Smooth muscle cell (in vitro differentiated cells): ENCODE data around the gene LPP. TPM values are rescaled to one million over a fixed set of nuclear protein-coding genes. Genes with fewer than 3 reads are reported as not detected.

ENCODE experiments used
- DNase-seq: peaks from one replicate; lab custom pipeline; 2025; ENCODE audit not compliant: unreplicated experiment; lab: John Stamatoyannopoulos, UW
- H2AFZ ChIP-seq: fragments of 200-600 bp; sonication (generic); 2 replicates; pipeline ENCODE4 v1.6.0; 2016; ENCODE audit warnings: antibody characterized with exemption, low read depth, mild to moderate bottlenecking
- H3F3A ChIP-seq: fragments of 200-600 bp; sonication (generic); 2 replicates; pipeline ENCODE4 v1.6.0; 2017; ENCODE audit warnings: antibody characterized with exemption, low read depth
- H3K27ac ChIP-seq: fragments of 200-600 bp; sonication (generic); 2 replicates; pipeline ENCODE4 v1.5.1; 2016; ENCODE audit warnings: low read depth, mild to moderate bottlenecking
- H3K27me3 ChIP-seq: fragments of 200-600 bp; sonication (generic); 2 replicates; pipeline ENCODE4 v1.6.1; 2016; ENCODE audit warnings: low read depth, mild to moderate bottlenecking
- H3K36me3 ChIP-seq: fragments of 200-600 bp; sonication (generic); 2 replicates; pipeline ENCODE4 v1.5.1; 2016; ENCODE audit warnings: low read depth
- H3K4me1 ChIP-seq: fragments of 200-600 bp; sonication (generic); 2 replicates; pipeline ENCODE4 v1.5.1; 2016; ENCODE audit warnings: low read depth
- H3K4me2 ChIP-seq: fragments of 200-600 bp; sonication (generic); 2 replicates; pipeline ENCODE4 v1.6.0; 2016; ENCODE audit warnings: mild to moderate bottlenecking
- H3K4me3 ChIP-seq: fragments of 200-600 bp; sonication (generic); 2 replicates; pipeline ENCODE4 v1.5.1; 2016; ENCODE audit warnings: mild to moderate bottlenecking
- H3K79me2 ChIP-seq: fragments of 200-600 bp; sonication (generic); 2 replicates; pipeline ENCODE4 v1.6.0; 2016; ENCODE audit warnings: low read depth, mild to moderate bottlenecking
- H3K9ac ChIP-seq: fragments of 200-600 bp; sonication (generic); 2 replicates; pipeline ENCODE4 v1.6.0; 2016; ENCODE audit warnings: low read depth
- H3K9me3 ChIP-seq: fragments of 200-600 bp; sonication (generic); replicated peaks from 2 replicates; pipeline ENCODE4 v1.5.1; 2016; ENCODE audit warnings: low read depth
- H4K20me1 ChIP-seq: fragments of 200-600 bp; sonication (generic); 2 replicates; pipeline ENCODE4 v1.6.0; 2016; ENCODE audit warnings: low read depth
- WGBS: methylation state at CpG from one replicate; pipeline ENCODE4 v1.1.7; 2016; ENCODE audit warnings: low lambda C conversion rate; 5-methylcytosine and 5-hydroxymethylcytosine counted together
- polyA plus RNA-seq: library from polyadenylated mRNA; unstranded; fragments of >200 nt; fragmentation: Nextera tagmentation; extraction: Ambion mirVana; gene quantifications from 2 replicates; pipeline ENCODE4 v1.2.1, GENCODE V29; 2016
- total RNA-seq: library from RNA; depleted of rRNA; stranded (reverse); fragments of >200 nt; gene quantifications from 2 replicates; pipeline ENCODE4 v1.2.3, GENCODE V29; 2014
- TF ChIP-seq, protein P1 (sequence below): fragments of 200-600 bp; sonication (generic); IDR thresholded peaks from 2 replicates; pipeline ENCODE4 v1.5.1; 2017; ENCODE audit warnings: borderline replicate concordance, mild to moderate bottlenecking, antibody characterized with exemption; ENCODE audit not compliant: insufficient read depth, poor library complexity, severe bottlenecking

LPP gene
- total and polyA plus RNA-seq, 2 experiments from 2014 or later = 42.3 to 128 TPM

DNA sequence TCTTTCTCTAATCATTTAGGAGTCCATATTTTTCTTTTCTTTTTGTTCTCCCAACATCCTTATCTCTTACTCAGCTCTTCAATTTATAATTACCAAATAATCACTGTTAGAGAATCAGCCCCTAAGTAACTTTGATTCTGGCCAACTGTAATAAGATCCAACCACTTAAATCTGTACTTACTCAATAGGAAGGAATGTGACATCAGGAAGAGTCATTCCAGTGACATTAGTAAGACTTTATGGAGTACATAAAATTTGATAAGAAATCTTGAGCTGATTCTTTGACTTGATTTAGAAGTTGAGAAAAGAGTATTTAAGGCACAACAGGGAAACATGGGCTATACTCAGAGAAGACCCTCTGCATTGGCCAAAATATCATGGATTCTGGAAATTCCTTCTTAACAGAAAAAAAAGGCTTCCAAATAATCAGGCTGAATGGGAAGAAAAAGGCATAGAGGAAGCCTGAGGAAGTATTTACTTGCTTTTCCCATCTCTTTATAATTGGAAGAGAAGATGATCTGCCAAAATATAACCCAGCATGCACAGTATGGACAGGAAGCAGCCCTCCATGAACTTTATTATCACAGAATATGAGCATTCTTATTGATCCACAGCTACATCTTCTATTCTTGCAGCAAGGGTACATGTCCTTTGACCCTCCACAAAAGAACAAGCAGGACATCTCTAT is 728.1 kb downstream of the LPP start:
- no peaks in the 10 kb centered on the region for H4K20me1 ChIP-seq
- H3K27me3 ChIP-seq = no peaks in the 10 kb centered on the region
- peak overlapping the region; percentile 83 for H3K27ac ChIP-seq
- TF ChIP-seq, protein P1, sequence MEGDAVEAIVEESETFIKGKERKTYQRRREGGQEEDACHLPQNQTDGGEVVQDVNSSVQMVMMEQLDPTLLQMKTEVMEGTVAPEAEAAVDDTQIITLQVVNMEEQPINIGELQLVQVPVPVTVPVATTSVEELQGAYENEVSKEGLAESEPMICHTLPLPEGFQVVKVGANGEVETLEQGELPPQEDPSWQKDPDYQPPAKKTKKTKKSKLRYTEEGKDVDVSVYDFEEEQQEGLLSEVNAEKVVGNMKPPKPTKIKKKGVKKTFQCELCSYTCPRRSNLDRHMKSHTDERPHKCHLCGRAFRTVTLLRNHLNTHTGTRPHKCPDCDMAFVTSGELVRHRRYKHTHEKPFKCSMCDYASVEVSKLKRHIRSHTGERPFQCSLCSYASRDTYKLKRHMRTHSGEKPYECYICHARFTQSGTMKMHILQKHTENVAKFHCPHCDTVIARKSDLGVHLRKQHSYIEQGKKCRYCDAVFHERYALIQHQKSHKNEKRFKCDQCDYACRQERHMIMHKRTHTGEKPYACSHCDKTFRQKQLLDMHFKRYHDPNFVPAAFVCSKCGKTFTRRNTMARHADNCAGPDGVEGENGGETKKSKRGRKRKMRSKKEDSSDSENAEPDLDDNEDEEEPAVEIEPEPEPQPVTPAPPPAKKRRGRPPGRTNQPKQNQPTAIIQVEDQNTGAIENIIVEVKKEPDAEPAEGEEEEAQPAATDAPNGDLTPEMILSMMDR = no peak
- H3K4me3 ChIP-seq = no peak overlapping the region
- H2AFZ ChIP-seq = no peak overlapping the region
- peaks cover 12% of the 10 kb centered on the region for H3F3A ChIP-seq
- no peak overlapping the region for H3K9ac ChIP-seq
- no peaks in the 10 kb centered on the region for H3K36me3 ChIP-seq
- H3K4me1 ChIP-seq = peaks cover 8% of the 10 kb centered on the region
- DNase-seq = no peak
- no peaks in the 10 kb centered on the region for H3K9me3 ChIP-seq
- H3K79me2 ChIP-seq = no peaks in the 10 kb centered on the region
- H3K4me2 ChIP-seq = peak overlapping the region; percentile 56

DNA sequence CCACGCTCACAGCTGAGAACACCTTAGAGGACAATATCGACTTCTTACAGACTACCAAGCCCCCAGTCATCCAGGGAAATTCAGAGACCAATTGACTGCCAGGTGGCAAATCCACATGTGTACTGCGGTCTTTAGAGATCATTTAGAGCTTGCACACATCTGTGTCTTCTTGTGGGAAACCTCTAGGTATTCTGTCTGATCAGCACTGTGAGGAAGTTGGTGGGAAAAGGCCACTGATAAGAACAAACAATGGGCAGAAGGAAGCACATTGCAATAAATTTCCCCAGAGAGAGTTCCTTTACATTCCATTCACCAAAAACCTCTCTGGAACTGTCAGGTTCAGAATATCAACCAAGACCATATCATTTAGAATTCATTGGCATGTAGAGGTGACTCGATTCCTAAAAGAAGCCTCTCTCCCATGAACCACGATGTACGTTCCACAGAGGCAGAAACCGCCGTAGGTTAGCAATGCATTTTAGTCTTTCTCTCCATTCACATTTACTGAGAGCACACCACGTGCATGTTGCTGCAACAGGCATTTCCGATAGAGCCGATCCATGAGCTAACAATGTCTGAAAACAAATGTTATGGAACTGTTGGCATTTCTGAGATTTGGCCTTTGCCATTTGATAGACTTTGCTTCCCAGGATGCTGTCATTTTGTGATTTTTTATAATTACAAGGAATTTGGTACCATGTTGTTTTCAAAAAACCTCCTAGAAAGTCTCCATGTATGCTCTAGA is 730.5 kb downstream of the LPP start:
- no peak overlapping the region for H3K4me2 ChIP-seq
- H3K27ac ChIP-seq = no peak overlapping the region
- H3F3A ChIP-seq = peaks cover 12% of the 10 kb centered on the region
- H3K9ac ChIP-seq = no peak overlapping the region
- H3K4me1 ChIP-seq = peaks cover 8% of the 10 kb centered on the region
- no peak overlapping the region for H2AFZ ChIP-seq
- H3K27me3 ChIP-seq = no peaks in the 10 kb centered on the region
- DNase-seq = no peak
- TF ChIP-seq, protein P1 = no peak
- no peaks in the 10 kb centered on the region for H3K36me3 ChIP-seq
- H3K4me3 ChIP-seq = no peak overlapping the region
- H3K79me2 ChIP-seq = no peaks in the 10 kb centered on the region
- H3K9me3 ChIP-seq = no peaks in the 10 kb centered on the region
- WGBS = 96% methylated on average over 11 of the region's 11 CpGs
- H4K20me1 ChIP-seq = no peaks in the 10 kb centered on the region

DNA sequence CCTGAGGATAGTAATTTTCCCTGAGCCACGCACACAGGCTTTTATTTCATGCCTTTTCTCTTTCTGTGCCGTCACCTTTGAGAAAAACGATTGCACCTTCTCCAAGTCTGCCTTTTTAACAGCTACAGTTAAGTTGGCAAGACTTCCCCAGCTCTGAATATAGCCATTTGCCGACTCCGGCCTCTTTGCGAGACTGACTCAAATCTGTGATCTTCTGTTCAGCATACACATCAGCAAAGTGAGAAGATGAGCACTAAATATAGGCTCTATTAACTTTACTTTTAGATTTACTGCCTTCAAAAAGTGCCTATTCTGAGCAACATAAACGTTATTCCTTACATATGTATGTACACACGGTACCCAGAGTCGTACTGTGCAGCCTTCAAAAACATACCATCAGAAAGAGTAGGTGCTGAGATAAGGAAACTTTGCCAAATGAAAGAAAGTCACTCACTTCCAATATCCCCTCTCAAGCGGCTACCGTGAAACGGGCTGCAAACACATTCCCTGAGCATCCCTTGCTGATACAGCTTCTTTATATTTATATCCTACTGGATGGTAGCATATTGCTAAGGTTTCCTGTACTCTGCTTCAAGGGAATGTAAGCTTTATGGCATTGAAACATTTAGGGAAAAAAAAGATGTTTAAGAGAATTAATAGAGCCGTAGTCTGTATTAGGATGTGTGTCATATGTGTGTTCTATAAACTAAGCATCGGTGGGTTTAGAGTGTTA is 734.5 kb downstream of the LPP start:
- Histone ChIP-seq H3K4me3 (no peak overlapping the region), H3K4me2 (no peak overlapping the region), H3K36me3 (no peaks in the 10 kb centered on the region), H3K9me3 (no peaks in the 10 kb centered on the region), H2AFZ (no peak overlapping the region), H3K4me1 (peaks cover 7% of the 10 kb centered on the region), H3F3A (no peaks in the 10 kb centered on the region), H4K20me1 (no peaks in the 10 kb centered on the region), H3K79me2 (no peaks in the 10 kb centered on the region), H3K27me3 (no peaks in the 10 kb centered on the region), H3K27ac (peak overlapping the region; percentile 71), H3K9ac (no peak overlapping the region)
- DNase-seq = no peak
- TF ChIP-seq, protein P1 = no peak
- WGBS = 89% methylated on average over 14 of the region's 14 CpGs
